ENCODE results near the gene CPNE8.

The CPNE8 gene

DNA sequence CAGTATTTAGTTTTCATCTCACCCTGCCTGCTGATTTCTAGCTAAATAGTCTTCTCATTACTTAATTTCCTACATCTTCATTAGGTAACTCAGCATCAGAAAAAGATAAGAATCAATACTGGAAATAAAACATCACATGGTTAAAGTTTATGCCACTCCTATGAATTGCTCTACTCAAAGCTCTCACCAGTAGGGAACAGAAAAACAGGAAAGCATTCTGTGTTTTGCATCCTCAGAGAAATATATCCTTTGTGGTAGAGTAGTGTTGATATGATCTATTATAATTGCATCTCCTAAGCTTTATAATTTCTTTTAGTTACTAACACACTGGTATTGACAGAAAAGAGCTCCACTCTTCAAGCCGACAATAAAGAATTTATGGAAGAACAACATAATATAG lies 9.9 kb downstream of the CPNE8 start:
- no peak for DNase-seq (ENCODE audit: low spot score)

- no peak for DNase-seq (ENCODE audit: low spot score)
These were observed 12.4 kb downstream of the CPNE8 start for GRCh38 chr12:38892976-38893375.

GRCh38 chr12:38892087-38892786 lies 13.2 kb downstream of the CPNE8 start:
- DNase-seq (ENCODE audit: low spot score), result no peak

- DNase-seq (ENCODE audit: low spot score), result no peak
These were observed 15.1 kb downstream of the CPNE8 start for GRCh38 chr12:38890102-38890855.

DNA sequence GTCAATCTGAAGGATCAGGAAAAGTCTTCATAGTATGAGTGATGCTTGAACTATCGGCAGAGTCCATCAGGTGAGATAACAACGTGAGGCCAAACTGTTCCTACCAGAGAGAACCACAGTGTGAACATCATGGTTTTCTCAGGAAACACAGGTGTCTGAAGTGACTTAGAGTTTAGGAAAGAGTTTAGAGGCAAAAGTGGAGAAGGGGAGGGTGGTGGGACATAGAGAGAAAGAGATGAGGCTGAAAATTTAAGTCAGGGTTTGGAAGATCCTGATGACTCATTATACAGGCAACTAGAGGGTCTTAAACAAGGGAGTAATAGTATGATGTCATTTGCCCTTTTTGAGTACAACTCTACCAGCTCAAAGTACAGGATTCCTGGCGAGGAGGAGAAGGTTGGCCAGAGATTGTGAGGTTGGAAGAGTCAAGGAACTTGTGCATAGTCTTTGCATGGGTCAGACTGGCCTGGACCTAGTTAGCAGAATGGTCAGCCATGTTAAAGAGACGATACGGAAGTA lies 16.0 kb downstream of the CPNE8 start:
- no peak for DNase-seq (ENCODE audit: low spot score)

GRCh38 chr12:38887770-38888169 lies 17.6 kb downstream of the CPNE8 start:
- no peak for DNase-seq (ENCODE audit: low spot score)

GRCh38 chr12:38886931-38887330 lies 18.5 kb downstream of the CPNE8 start:
- no peak for DNase-seq (ENCODE audit: low spot score)

- no peak for DNase-seq (ENCODE audit: low spot score)
These were observed 19.3 kb downstream of the CPNE8 start for GRCh38 chr12:38886064-38886463.

DNA sequence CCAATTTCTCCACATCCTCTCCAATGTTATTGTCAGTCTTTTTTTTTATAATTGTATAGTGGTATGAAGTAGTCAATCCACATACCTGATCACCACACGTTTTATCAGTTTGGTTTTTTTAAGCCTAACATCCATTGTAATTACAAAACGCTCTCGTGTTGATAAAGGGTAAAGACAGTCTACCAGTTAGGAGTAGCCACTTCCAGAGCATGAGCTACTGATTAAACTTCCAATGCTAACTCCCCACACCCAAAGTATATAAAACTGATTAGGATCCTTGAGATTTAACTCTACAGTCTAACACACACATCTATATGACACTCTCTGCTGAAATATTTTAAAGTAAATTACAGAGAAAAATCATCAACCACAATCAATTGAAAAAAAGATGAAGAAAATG lies 20.7 kb downstream of the CPNE8 start:
- DNase-seq (ENCODE audit: low spot score), result no peak

DNA sequence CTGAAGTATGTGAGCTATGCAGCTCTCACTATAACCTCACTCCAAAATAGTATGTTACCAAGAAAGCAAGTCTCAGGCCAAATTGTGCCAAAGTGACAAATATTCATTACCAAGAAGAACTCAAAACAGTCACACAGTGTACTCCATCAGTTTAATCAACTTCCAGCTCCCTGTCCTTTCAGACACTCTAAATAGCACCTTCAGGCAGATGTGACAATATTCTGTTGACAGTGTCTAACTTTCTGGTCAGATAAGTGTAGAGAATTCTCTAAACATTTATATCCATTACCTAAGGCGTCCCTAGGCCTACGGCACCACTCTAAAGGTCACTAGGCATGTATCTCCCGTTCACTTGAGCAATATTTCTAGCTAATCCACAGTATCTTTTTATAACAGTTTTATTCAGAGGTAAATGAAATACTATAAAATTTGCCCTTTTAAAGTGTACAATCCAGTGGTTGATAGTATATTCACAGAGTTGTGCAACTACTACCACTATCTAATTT lies 21.7 kb downstream of the CPNE8 start:
- no peak for DNase-seq (ENCODE audit: low spot score)

DNA sequence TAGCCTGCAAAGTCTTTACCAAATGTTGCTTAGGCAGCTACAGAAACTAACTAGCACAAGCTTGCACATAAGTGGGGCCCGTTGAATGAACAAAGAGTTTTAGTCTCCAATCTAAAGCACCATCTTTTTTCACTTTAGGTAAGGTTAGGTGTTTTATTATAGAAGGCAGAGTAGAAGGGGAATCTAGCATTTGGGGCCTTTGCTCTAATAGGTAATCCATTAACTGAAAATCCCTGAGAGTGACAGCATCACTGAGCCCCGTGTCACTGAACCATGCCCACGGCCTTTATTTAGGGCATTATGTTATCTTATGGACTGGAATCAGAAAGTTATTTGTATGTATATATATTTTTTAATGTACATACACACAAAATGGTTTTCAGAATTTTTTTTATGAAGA lies 25.1 kb downstream of the CPNE8 start:
- DNase-seq (ENCODE audit: low spot score), result no peak

DNA sequence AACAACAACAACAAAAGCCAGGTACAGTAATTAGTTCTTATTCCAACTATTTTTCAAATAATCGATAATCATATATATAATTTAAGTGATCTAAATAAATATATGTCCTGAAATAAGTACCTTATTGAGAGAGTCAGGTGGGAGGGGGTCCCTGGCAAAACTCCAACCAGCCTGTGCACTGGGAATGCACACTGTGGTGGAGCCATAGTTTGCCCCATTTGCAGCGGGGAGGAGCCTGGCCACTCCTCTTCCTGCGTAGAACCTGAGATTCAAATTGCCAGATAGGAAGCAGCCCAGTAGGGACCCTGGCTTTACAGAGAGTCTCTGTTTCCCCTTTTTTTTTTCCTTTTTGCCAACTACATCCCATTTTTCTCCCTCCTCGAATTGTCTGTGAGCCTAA lies 26.4 kb downstream of the CPNE8 start:
- DNase-seq (ENCODE audit: low spot score), result no peak

GRCh38 chr12:38878333-38878705 lies 27.1 kb downstream of the CPNE8 start:
- no peak for DNase-seq (ENCODE audit: low spot score)

- DNase-seq (ENCODE audit: low spot score), result no peak
These were observed 29.7 kb downstream of the CPNE8 start for GRCh38 chr12:38875586-38876228.

DNA sequence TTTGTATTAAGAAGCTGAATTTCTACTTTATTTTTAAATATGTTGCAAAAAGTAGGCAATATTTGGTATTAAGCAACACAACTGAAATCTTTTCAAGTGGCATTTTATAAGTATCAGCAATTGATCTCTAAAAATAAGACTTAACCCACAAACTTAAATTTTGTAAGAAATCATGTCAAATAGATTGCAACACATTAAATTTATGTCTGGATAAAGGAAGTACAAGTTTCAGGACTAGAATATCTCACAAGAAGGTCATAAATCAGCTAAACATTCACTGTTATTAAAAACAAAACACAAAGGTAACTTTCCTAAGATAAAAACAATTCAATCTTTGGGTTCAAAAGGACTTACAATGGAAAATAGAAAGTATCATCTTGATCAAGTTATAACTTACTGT lies 32.8 kb downstream of the CPNE8 start:
- DNase-seq (ENCODE audit: low spot score), result no peak

DNA sequence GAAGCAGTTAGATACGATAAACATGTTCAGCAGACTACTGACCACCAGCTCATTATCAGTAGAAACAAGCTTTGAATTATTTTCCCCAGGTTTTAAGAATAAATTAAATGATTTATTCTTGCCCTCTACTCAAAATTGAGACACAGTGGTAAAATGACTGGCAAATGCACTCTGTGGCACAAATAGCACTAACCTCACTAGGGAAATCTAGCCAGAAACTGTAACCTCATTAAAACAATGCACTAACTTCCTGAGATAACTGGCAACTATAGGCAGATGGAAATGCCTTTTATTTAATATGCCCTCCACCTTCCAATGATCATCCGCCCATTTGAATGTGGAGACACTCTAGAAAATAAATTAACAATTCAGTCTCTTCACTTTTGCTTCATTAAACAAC lies 33.2 kb downstream of the CPNE8 start:
- no peak for DNase-seq (ENCODE audit: low spot score)

- DNase-seq (ENCODE audit: low spot score), result no peak
These were observed 36.4 kb downstream of the CPNE8 start for GRCh38 chr12:38869036-38869435.

DNA sequence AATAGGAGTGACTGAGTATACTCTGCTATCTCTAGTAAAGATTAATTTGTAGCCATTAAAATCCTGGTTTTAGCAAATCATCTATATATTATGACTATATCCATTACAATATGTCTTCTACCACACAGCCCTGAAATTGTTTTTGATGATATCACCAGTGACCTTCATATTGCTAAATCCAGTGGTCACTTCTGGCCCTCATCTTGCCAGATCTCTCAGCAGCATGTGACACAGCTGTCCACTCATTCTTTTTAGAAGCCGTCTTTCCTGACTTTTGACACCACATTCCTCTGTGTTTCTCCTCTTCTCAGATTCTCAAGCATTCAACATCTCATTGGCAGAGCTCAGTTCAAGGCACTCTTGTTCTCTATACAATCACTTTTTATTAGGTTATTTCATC lies 54.9 kb downstream of the CPNE8 start:
- no peak for DNase-seq (ENCODE audit: low spot score)

- DNase-seq (ENCODE audit: low spot score), result no peak
These were observed 58.1 kb downstream of the CPNE8 start for GRCh38 chr12:38847247-38847646.

DNA sequence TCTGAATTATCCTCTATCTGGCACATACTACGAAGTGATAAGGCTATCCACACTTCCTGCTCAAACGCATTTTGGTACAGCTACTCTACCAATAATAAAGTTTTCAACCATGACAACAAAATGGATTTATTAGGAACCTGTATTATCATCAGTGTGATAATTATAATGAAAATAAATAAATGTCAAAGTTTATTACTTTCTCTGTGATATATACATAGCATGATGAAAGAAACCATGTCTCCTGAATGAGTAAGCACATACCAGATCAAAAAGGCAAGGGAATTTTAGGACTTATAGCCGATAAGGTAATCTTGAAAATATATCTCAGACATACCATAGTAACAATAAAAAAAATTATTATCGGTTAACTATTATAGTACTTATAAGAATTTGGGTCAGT lies 61.1 kb downstream of the CPNE8 start:
- DNase-seq (ENCODE audit: low spot score), result no peak

- no peak for DNase-seq (ENCODE audit: low spot score)
These were observed 67.1 kb downstream of the CPNE8 start for GRCh38 chr12:38838056-38838850.

DNA sequence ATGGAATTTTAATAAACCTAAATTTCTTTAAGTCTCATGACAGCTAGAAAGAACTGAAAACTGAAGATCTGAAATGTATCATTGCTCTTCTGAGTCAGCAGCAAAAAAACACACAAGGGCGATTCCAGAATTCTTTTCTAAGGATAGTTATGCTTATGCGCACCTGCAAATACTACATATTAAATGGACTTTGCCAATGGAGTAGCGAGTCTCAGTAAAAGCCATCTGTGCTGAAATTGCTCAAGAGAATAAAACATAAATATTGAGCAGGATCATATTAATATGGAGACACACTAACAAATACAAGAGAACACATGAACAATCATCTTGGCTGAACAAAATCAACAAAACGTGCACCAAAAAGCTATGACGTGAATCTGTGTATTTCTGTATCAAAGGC lies 73.7 kb downstream of the CPNE8 start:
- no peak for DNase-seq (ENCODE audit: low spot score)

All from germinal center (tissue), 1 donor.